GM18909 (cell line): Measurements from ENCODE around the gene ZNF714.
A peak's percentile ranks its signal among the peaks of the same experiment; 100 is the strongest.
"Not testable (repeated sequence)": the region's sequence is repeated elsewhere in the genome, so short reads cannot be mapped to it uniquely, and the experiment has no call there.

ENCODE experiments used
- ATAC-seq: cut with Tn5 transposase; IDR thresholded peaks from one replicate; pipeline ENCODE4 v1.9.1; 2021; ENCODE audit warnings: mild to moderate bottlenecking; ENCODE audit not compliant: unreplicated experiment, poor library complexity

ZNF714 gene

DNA sequence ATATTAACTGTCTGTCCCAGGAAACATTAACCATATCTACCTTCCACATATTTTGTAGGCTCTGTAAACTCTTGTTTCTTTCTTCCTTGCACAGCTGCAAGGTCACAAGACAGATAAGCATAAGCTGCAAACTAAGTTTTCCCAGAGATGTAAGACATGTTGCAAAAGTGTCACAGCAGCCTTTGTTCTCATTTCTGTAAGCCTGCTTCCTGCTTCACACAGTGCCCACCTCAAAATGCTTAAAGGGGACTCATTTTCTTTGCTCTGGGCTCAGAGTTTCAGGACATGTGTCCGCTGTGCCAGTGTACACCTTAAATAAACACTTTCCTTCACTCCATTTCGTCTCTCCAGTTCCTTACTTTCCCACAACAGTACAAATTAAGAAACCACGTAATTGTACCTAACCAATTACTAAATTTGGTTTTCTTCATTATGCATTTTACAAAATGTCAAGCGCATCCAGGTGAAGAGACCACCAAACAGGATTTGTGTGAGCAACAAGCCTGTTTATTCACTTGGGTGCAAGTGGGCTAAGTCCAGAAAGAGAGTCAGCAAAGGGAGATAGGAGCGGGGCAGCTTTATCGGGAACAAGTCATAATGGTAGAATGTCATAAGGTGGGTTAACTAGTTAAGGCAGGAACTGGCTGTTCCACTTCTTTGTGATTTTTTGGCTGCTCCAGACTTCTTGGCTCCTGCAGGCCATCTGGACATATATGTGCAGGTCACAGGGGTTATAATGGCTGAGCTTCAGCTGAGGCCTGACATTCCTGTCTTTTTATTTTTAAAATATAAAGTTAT lies 47.1 kb downstream of the ZNF714 start:
- ATAC-seq: no peak

DNA sequence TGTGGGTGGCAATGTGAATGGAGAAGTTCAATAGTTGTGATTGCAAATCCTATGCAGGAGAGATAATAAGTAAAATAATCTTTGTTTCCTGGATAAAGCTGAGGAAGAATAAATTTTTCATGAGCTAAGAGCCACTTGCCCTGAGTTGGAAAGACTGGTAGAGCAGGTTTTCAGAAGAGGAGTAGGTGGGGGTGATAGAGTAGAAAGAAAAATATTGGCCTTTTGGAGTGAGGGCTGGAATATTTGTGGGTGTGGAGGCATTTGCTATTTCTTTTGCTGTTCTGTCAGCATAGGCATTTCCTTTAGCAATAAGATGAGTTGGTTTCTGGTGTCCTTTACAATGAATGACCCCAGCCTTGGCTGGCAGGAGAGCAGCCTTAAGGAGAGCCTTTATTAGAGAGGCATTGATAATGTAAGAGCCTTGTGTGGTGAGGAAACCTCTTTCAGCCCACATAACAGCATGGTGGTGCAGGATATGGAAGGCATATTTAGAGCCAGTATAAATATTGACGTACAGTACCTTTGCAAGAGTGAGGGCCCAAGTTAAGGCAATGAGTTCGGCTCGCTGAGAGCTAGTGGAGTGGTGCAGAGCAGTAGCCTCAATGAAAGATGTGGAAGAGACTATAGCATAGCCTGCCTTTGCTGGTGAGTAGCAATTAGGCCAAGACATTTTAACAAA lies 48.2 kb downstream of the ZNF714 start:
- ATAC-seq: no peak

- ATAC-seq: no peak
Observed at GRCh38 chr19:21133633-21134032, 51.6 kb downstream of the ZNF714 start.

- ATAC-seq: no peak
Observed at GRCh38 chr19:21134934-21135366, 52.9 kb downstream of the ZNF714 start.

DNA sequence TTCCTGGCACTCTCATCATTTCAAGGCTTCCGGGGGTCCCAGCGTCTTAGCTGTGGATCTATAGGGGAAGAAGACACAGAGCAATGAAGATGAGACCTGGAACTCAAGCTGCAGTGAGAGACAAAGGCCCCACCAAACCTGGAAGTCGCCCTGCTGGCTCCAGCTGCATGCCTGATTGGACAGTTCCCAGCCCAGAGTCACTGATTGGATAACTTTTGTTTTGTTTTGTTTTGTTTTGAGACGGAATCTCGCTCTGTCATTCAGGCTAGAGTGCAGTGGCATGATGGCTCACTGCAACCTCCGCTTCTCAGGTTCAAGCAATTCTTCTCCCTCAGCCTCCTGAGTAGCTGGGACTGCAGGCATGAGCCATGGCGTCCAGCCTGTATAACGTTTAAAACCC lies 53.4 kb downstream of the ZNF714 start:
- ATAC-seq: no peak

DNA sequence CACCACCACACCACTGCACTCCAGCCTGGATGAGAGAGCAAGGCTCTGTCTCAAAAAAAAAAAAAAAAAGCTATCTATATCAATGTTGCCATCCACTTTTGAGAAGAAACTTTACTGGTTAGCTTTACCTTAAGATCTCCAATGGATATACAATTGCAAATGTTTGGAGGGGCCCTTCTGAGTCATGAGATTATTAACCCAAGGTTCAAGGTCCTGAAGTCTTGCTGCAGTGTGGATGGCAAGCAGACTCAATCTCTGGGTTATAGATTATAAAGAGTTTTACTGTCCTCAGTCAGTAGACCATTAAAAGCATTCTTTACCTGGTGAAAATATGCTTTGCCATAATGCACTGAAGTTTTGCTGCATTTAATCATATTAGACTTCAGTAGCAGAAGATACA lies 56.1 kb downstream of the ZNF714 start:
- ATAC-seq: no peak

- not testable (repeated sequence) for ATAC-seq
Observed at GRCh38 chr19:21141006-21141405, 59.0 kb downstream of the ZNF714 start.

GRCh38 chr19:21141787-21142464 lies 59.9 kb downstream of the ZNF714 start, which contains the start of gene ZNF431:
Gene ZNF431 (plus strand): TSS chr19:21142040. CDS start chr19:21142184, 144 bp downstream.
- peak; percentile 99 for ATAC-seq

GRCh38 chr19:21143428-21143827 lies 61.4 kb downstream of the ZNF714 start:
- no peak for ATAC-seq

GRCh38 chr19:21143854-21144253 lies 61.9 kb downstream of the ZNF714 start:
- no peak for ATAC-seq

DNA sequence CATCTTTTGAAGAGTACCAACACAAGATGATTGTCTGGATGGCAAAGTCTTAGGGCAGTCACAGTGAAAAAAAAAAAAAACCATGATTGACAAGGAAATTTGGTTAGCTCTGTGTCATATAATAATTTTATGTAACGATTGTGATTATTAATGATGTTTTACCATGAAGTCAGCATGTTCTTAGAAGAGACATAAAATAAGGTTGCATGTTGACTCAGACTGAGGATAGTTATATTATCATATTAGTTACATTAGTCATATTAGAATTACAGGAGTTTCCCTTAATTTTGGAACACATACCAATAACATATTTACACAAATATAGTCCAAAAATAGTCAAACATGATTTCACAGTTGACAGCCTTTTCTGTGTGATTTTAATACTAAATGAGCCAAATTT lies 65.5 kb downstream of the ZNF714 start:
- no peak for ATAC-seq

- ATAC-seq: no peak
Observed at GRCh38 chr19:21148681-21149080, 66.7 kb downstream of the ZNF714 start.

DNA sequence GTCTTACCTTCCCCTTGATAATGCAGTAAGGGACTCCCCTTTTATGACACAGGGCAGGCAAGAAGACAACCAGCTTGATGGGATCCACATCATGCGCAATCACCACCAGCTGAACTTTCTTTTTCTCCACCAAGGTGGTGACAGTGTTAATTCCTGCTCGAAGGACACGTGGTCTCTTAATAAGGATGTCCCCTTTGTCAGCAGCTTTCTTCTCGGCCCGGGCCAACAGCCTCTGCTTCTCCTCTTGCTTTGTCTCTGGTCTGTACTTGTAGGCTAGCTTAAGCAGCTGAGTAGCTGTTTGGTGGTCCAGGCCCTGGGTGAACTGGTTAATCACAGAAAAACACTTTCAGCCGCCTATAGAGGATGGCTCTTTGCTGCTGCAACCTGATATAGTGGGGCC lies 67.9 kb downstream of the ZNF714 start:
- no peak for ATAC-seq

DNA sequence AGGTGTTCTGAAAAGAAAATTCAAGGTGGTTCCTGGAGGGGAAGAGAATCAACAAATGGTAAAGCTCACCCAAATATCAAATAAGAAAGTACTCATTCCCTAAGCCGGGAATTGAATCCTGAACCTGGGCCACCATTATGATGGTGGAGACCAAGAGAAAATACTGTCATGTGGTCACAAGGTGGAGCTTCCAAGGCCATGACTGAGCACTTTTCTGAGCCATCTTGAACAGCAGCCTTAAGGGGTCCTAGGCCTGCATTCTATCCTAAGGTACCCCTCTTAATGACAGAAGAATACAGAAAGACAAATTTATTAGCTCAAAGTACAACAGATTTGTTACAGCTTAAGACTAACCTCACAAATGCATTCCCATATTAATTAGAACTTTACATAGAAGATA lies 69.5 kb downstream of the ZNF714 start:
- ATAC-seq: no peak

DNA sequence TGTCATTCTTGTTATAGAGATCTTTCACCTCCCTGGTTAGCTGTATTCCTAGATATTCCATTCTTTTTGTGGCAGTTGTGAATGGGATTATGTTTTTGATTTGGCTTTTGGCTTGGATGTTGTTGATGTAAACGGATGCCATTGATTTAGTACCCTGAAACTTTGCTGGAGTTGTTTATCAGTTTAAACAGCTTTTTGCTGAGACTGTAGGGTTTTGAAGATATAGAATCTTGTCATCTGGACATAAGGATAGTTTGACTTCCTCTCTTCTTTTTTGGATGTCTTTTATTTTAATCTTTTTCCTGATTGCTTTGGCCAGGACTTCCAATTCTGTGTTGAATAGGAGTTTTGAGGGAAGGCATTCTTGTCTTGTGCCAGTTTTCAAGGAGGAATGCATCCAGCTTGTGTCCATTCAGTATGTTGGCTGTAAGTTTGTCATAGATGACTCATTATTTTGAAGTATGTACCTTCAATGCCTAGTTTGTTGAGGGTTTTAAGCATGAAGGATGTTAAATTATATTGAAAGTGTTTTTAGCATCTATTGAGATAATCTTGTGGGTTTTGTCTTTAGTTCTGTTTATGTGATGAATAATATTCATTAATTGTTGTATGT lies 76.6 kb downstream of the ZNF714 start:
- no peak for ATAC-seq

- no peak for ATAC-seq
Observed at GRCh38 chr19:21164541-21164940, 82.5 kb downstream of the ZNF714 start.

DNA sequence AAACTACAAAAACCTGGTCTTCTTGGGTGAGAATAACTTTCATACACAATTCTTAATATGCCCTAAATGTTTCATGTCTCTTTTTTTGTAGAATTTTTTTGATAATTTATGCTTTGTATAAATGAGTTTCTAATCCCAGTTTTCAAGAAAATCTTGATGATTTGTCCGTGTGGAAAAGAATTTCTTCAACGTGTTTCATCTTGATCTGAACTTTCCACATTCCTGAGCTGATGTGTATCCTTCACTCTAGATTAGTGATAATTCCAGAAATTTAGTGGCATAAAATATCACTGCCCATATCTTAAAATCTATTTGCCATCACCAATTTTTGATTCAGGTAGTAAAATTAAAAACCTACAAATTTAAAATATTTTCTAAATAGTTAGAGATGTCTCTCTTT lies 84.4 kb downstream of the ZNF714 start:
- ATAC-seq: no peak
